GM12872 (cell line): ENCODE data around the gene EIPR1.

Experiments used
- TF ChIP-seq, protein P1 (sequence below): IDR thresholded peaks from 3 replicates; pipeline ENCODE4 v1.5.1; 2011; ENCODE audit warnings: low read depth, mild to moderate bottlenecking, low read length, moderate library complexity; ENCODE audit not compliant: insufficient read depth

Gene EIPR1

DNA sequence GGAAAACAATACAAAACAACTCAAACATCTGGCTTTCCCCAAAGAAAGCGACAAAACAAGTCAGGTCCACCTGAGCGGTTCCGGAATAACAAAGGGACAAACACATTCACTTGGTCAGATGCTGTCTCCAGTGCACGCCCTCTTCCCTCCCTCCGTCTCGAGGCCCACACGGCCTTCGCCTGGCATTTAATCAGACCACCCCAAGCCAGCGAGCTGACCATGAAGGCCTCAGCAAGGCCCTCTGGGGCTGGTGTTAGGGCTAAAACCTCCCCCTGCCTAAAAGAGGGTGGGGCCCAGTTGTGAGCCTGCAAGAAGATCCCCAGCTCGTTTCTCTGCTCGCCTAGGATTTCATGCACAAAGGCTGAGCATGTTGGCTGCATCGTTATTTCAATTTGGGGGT is 180.3 kb downstream of the EIPR1 start:
- TF ChIP-seq, protein P1, sequence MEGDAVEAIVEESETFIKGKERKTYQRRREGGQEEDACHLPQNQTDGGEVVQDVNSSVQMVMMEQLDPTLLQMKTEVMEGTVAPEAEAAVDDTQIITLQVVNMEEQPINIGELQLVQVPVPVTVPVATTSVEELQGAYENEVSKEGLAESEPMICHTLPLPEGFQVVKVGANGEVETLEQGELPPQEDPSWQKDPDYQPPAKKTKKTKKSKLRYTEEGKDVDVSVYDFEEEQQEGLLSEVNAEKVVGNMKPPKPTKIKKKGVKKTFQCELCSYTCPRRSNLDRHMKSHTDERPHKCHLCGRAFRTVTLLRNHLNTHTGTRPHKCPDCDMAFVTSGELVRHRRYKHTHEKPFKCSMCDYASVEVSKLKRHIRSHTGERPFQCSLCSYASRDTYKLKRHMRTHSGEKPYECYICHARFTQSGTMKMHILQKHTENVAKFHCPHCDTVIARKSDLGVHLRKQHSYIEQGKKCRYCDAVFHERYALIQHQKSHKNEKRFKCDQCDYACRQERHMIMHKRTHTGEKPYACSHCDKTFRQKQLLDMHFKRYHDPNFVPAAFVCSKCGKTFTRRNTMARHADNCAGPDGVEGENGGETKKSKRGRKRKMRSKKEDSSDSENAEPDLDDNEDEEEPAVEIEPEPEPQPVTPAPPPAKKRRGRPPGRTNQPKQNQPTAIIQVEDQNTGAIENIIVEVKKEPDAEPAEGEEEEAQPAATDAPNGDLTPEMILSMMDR, result no peak

DNA sequence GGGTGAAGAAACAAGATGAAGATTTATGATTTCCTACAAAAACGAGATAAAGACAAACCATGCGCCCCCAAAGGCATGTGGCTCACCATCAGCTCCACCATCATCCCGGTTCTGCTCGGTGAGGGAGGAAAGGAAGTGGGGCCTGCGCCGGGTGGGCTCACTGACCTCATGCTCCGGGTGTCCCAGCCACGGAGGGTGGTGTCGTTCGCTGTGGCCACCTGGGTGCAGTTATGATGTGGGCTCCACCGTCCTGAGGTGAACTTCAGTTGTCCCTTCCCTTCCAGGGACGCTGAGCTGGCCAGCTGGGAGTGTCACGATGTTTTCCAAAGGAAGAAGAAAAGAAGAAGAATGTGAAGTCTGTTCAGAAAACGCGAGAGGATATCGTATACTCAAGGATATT is 180.9 kb downstream of the EIPR1 start:
- TF ChIP-seq, protein P1, result no peak

DNA sequence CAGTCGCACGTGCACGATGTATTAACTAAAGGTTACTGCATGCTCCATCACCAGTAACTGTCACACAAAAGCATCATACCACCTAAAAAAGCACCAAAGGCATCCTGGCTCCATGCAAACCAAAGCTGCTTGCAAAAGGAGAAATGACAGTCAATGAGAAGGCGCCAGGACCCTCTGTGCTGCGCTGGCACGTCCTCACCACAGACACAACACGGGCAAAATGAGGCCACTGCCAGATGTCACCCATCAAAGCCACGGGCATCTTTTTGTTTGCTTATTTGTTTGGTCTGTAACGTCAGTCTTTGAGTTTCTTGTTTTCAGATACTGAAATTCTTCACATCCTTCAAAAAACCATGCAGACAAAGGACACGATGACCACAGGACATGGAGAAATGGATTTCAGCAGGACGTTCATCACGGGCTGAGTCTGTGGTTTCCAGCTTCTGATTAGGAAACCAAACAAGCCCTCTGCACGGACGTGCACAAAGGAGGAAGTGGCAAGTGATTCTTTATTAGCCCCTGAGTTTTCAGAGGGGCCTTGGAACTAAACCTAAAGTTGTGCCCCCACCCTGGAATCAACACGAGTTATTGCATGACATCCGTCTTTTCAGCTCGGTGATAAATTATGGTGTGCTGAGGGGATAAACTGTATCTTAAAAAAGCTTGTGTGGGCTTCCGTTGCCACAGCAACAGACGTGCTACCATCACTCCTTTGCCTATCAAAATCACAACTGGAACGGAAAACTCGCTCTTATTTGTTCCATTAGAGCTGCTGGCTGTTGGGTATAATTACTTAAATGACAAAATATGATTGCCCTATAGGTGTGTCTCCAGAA is 181.8 kb downstream of the EIPR1 start:
- TF ChIP-seq, protein P1, result no peak

DNA sequence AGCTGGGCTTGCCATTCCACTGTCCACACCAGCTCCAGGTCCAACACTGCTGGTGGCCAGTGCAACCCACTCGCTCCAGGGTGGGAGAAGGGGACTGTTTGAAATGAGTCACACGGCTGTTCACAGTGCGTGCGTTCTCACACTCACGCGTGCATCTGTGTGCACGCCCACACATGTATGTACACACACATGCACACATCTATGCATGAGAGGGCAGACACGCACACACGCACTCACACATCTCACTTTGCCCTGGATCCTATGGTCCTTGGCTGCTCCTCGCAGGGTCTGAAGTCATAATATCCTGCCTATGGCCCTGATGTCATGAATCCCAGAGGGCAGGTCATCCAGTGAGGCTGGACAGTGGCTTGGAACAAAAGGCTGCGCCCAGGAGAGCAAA is 182.8 kb downstream of the EIPR1 start:
- TF ChIP-seq, protein P1, result no peak

DNA sequence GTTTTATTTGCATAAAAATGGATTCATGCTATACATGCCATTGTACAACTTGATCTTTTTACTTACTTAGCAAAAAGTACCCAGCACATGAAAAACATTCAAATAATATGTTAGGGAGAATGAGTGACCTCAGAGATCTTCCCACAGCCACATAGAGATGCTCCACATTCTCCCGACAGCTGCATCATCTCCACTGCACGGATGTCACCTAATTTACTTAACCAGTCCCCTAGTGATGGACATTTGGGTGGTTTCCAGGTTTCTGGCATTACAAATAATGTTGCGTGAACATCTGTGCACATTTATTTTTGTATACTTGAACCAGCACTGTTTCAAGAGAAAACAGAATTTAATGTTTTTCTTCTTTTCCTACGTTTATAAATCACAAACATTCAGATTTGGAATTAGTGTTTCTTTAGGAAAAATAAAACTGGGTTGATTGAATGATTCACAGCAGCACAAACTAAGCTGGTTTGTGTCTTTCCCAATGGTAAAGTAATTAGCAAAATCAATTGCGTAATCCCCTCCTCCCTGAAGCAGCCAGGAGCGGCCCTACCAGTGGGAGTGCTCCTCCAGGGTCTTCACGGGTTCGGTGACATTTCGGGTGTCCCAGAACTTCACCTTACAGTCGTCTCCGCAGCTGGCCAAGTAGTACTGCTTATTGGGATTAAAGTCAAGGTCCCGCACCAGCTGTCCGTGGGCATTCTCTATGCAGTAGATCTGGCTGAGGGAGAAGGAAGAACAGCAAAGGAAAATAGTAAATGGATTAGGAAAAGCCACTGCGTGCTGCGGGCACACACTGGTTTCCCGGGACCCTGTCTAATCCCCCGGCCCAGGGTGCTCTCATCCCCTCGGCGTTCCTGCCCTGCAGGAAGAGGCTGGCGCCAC is 183.9 kb downstream of the EIPR1 start:
- TF ChIP-seq, protein P1, result no peak

DNA sequence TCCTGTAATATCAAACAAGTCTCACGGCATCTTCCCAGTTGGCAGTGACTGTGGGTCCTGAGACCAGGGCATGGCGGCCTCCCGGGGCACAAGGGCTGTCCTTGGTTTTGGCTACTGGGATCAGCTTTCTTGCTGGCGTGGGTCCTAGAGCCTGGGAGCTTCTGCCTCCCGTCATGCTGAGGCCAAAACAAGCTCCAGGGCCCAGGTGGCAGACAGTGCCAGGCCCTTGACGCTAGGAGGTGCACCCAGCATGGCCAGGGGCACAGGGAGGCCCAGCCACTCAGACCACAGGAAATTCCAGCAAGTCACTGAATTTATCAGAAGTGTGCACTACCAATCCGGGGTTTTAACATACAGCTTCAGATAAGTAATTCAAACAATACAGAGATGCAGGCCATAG is 184.7 kb downstream of the EIPR1 start:
- TF ChIP-seq, protein P1, result no peak

DNA sequence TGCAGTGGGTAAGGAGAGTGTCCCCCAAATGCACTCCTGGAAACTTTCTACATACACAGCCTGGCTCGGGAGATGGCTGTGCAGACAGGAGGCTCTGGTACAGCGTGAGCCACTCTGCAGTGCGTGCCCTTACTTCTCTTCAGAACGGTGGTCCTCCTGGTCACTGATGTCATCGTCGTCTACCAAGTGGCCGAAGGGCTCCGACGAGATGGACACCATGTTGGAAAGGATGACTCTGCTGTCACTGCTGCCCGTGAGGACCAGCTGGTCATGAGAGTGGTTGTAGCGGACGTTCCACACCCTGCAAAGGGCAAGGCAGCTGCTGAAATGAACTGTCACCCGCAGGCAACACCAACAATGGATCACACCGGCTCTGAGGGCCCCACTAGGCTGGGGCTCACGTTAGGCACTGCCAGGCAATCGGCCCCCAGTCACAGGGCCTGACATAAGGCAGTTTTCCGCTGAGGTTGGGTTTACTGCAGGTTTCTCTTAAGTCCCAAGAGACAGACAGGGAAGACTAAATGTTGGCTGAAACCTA is 185.3 kb downstream of the EIPR1 start:
- TF ChIP-seq, protein P1, result no peak
